Activated CD4-positive, alpha-beta T cell treated with anti-CD3 and anti-CD28 coated beads, Interleukin-2, amount 10 ng/mL, durations not matched to agents 24 days and 14 days (primary cell): Measurements from ENCODE around the gene RASL12. TPM values are rescaled to one million over a fixed set of nuclear protein-coding genes. Genes with fewer than 3 reads are reported as not detected.

Experiments
- DNase-seq: peaks from one replicate; pipeline ENCODE4 v3.0.0; 2022
- H3K27ac Mint-ChIP-seq: one replicate; pipeline ENCODE4 v1.8.0; 2022; ENCODE audit warnings: mild to moderate bottlenecking, mixed read lengths
- H3K27me3 Mint-ChIP-seq: one replicate; pipeline ENCODE4 v1.8.0; 2022; ENCODE audit warnings: mixed read lengths
- H3K36me3 Mint-ChIP-seq: one replicate; pipeline ENCODE4 v1.8.0; 2022; ENCODE audit warnings: low read depth, mild to moderate bottlenecking, mixed read lengths
- H3K4me1 Mint-ChIP-seq: one replicate; pipeline ENCODE4 v1.8.0; 2021; ENCODE audit warnings: mixed read lengths
- H3K4me3 Mint-ChIP-seq: one replicate; pipeline ENCODE4 v1.8.0; 2022; ENCODE audit warnings: mild to moderate bottlenecking, moderate library complexity, mixed read lengths
- H3K9me3 Mint-ChIP-seq: one replicate; pipeline ENCODE4 v1.8.0; 2021; ENCODE audit warnings: mixed read lengths
- intact Hi-C: fragments of 100-400 bp; cut with micrococcal nuclease; formaldehyde crosslinking; loops from one replicate; pipeline ENCODE4 v1.15.1; 2023
- total RNA-seq: library from RNA; stranded (reverse); gene quantifications from 2 replicates; pipeline ENCODE4 v1.2.3, GENCODE V29; 2022

RASL12 gene
- total RNA-seq, 1 donor from 2014 or later = not detected

DNA sequence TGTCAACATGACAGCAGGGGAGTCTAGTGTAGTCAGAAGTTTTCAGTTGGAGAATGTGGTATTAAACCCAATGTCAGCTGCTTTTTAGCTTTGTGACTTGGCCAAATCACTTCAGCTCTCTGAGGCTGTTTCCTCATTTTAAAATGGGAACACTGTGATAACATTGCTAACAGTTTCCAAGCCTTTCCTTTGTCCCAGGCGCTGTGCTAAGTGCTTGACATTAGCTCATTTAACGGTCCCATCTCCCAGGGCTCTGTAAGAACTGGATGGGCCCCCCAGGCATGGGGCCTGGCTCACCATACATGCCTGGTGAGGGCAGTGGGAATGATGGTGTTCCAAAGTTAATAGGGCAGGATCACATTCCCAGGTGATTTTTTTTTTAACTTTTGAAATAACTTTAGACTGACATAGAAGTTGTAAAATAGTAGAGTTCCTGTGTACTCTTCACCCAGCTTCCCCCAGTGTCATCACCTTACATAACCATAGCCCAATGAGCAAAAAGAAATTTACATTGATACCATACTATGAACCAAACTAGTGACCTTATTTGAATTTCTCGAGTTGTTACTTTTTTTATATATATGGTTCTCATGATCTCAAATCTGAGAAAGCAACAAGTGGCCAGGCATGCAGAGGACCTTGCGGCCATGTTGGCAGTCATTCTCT, 7.7 kb downstream of the RASL12 start:
- H3K4me3 Mint-ChIP-seq = no peak overlapping the region
- peaks cover 11% of the 10 kb centered on the region for H3K27me3 Mint-ChIP-seq
- H3K36me3 Mint-ChIP-seq = no peaks in the 10 kb centered on the region
- intact Hi-C loops = no loop called here
- H3K9me3 Mint-ChIP-seq = no peaks in the 10 kb centered on the region
- DNase-seq = no peak
- H3K4me1 Mint-ChIP-seq = peaks cover 3% of the 10 kb centered on the region
- no peak overlapping the region for H3K27ac Mint-ChIP-seq

DNA sequence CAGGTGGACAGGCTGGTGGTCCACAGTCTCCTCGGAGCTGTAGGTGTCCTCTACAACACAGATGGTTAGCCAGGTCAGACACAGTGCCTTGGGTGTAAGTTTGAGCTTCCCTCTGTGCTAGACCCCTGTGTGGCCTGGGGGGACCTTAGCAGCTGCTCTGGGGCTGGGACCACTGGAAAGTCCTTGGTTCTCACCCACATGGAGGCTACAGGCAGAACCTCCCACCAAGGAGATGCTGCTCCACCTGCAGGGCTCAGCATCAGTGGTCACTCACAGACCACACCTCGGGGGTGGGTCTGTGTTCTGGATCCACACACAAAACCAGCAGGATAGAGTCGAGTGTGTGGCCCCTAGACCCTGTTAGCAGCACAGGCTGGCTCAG, 8.4 kb downstream of the RASL12 start:
- H3K27me3 Mint-ChIP-seq = peaks cover 8% of the 10 kb centered on the region

DNA sequence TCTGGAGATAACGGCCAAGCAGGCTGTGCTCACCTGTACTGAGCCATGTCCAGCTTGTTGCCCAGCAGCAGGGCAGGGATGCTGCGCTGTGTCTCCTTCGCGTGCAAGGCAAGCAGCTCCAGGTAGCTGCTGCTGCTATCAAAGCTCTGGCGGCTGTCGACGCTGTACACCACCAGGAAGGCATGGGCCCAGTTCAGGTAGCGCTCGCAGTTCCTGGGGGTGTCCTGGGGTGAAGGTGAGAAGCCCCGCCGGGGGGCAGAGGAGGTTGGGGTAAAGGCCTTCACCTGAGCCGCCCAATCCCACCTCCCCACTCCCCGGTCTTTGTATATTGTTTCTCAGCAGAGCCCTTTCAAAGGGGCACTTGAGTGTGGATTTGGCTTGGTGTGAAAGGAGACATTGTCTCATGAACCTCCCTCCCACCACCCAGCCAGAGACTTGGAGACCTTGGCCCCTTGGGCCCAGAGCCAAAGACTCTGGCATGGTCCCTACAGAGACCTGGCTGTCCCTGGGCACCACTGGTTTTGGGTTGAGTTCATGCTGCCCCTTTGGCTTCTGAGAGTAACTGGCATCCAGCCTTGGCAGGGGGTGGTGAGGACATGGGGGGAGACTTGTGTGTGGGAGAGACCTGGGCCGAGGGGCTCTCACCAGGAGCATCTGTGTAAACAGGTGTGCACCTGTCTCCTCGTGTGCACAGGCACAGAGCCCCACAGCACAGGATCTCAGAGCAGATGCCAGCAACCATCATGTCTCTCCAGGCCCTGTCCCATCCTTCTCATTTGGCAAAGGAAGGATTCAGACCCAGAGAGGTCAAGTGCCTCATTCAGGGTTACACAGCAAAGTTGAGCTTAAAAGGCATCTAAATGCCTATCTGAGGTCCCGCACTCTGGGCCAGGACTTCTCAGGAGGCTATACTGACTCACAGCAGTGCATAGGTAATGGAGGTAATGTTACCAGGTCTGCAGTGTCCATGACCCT, 9.1 kb downstream of the RASL12 start:
- Mint-ChIP-seq H3K9me3 (no peaks in the 10 kb centered on the region), H3K27ac (no peak overlapping the region), H3K4me1 (peaks cover 3% of the 10 kb centered on the region), H3K27me3 (peaks cover 2% of the 10 kb centered on the region), H3K4me3 (no peak overlapping the region), H3K36me3 (no peaks in the 10 kb centered on the region)
- intact Hi-C loops = no loop called here
- DNase-seq = no peak

More for the DNA sequence above, 8.4 kb downstream of the RASL12 start:
- no peaks in the 10 kb centered on the region for H3K9me3 Mint-ChIP-seq
- peaks cover 3% of the 10 kb centered on the region for H3K4me1 Mint-ChIP-seq
- no peak for DNase-seq
- no peaks in the 10 kb centered on the region for H3K36me3 Mint-ChIP-seq
- H3K27ac Mint-ChIP-seq = no peak overlapping the region
- H3K4me3 Mint-ChIP-seq = no peak overlapping the region
- intact Hi-C loops = no loop called here

DNA sequence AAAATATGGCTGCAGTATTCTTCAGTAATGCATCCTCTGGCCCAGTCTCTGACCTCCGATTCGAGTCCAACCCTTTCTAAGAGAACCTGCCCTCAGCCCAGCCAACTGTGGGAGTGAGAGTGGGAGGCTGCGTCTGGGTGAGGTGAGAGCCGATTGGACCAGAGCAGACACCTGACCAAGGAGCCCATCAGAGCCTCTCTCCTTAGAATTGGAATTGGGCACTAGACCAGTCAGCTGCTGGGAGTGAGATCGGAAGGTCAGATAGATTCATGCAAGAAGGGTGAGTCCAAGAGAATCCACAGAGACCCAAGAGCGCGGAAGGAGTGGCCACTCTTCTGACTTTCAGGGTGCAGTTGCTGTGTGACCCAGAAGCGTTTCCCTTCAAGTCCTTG, 10.2 kb downstream of the RASL12 start:
- H3K36me3 Mint-ChIP-seq = no peaks in the 10 kb centered on the region
- intact Hi-C loops = no loop called here
- no peaks in the 10 kb centered on the region for H3K9me3 Mint-ChIP-seq
- H3K27ac Mint-ChIP-seq = no peak overlapping the region
- H3K27me3 Mint-ChIP-seq = no peaks in the 10 kb centered on the region
- H3K4me3 Mint-ChIP-seq = no peak overlapping the region
- H3K4me1 Mint-ChIP-seq = peaks cover 3% of the 10 kb centered on the region
- no peak for DNase-seq

DNA sequence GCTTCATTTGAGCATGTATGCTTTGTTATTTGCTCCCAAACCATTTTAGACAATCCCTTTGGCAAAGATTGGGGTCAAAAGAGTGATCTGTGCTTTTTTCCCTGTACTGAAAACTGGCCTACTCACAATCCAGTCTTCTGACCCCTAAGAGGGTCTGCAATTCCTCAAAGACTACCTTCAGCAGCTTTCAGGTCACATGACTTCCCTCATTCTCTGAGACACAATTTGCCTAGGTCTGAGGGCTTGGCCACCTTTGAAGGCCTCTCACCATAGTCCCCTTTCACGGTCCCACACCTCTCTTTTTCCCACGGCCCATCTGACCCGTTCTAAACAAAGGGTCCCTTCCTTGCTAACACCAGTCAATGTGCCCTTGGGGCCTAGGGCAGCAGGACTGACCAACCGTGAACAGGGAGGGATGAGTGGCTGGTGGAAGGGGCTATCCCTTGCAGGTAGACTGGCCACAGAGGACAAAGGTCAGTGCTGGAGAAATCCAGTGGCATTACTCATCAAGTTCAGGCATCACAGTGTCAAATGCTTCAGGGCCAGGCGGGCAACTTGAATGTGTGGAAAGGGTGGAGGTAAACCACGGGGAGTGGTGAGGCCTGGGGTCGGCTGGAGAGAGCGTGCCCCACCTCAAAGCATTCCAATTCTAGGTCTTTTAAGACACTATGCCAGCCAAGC, 10.8 kb downstream of the RASL12 start:
- H3K27me3 Mint-ChIP-seq = no peaks in the 10 kb centered on the region
- H3K4me3 Mint-ChIP-seq = no peak overlapping the region
- H3K36me3 Mint-ChIP-seq = no peaks in the 10 kb centered on the region
- no peak overlapping the region for H3K27ac Mint-ChIP-seq
- no peaks in the 10 kb centered on the region for H3K9me3 Mint-ChIP-seq
- peaks cover 3% of the 10 kb centered on the region for H3K4me1 Mint-ChIP-seq
- intact Hi-C loops = no loop called here
- DNase-seq = no peak

DNA sequence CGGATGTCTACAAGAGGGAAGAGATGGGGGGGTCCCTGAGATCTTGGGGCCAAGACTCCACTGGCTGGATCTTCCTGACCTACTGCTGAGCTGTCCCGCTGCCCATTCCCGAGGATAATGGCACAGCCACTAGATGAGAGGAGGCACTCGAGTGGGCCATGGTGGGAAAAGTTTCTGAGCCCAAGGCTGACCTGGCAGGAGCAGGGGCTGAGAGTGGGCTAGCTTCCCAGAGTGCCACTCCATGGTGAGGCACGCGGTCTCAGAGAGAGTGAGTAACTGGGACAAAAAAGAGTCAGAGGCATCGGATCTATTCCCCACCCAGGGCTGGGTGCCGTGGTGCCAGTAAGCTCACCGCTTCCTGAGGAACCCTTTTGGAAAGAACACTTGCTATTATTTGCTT, 11.7 kb downstream of the RASL12 start:
- H3K9me3 Mint-ChIP-seq = no peaks in the 10 kb centered on the region
- no peaks in the 10 kb centered on the region for H3K27me3 Mint-ChIP-seq
- no peaks in the 10 kb centered on the region for H3K36me3 Mint-ChIP-seq
- intact Hi-C loops = no loop called here
- no peak for DNase-seq
- H3K27ac Mint-ChIP-seq = no peak overlapping the region
- H3K4me3 Mint-ChIP-seq = no peak overlapping the region
- peaks cover 3% of the 10 kb centered on the region for H3K4me1 Mint-ChIP-seq

DNA sequence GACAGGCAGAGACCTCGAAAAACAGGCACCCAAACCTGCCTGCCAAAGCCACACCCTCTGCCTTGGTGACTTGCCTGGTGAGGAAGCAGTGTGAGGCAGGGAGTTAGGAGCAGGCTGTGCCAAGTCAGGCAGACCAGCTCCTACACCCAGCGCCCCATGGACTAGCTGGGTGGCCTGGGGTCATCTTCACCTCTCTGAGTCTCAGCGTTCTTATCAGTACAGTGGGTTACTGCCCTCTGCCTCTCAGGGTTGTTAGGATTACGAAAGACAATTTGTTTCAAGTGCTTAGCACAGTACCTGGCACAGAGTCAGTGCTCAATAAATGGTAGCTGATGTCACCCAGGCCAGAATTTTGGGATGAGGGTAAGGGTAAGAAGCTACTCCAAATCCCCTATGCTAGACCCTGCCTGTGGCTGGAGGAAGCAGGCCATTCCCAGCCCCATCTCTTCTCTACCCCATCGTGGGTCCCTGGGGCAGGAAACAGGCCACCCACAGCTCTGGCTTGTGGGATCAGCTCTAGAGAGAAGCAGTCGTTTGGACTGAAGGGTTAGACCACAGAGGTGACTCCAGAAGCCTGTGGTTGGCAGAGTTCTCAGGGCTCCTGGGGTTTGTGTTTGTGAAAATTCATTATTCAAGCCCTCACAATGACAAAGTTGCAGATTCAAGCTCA, 12.5 kb downstream of the RASL12 start:
- Mint-ChIP-seq H3K9me3 (no peaks in the 10 kb centered on the region), H3K36me3 (no peaks in the 10 kb centered on the region), H3K27me3 (peaks cover 1% of the 10 kb centered on the region), H3K4me1 (peaks cover 3% of the 10 kb centered on the region), H3K4me3 (no peak overlapping the region), H3K27ac (no peak overlapping the region)
- intact Hi-C loops = loop anchor here (2.0 kb wide), 2 partner anchors 45 to 241 kb away; partner anchors contain the start of gene RNU5A-1
- DNase-seq = no peak

DNA sequence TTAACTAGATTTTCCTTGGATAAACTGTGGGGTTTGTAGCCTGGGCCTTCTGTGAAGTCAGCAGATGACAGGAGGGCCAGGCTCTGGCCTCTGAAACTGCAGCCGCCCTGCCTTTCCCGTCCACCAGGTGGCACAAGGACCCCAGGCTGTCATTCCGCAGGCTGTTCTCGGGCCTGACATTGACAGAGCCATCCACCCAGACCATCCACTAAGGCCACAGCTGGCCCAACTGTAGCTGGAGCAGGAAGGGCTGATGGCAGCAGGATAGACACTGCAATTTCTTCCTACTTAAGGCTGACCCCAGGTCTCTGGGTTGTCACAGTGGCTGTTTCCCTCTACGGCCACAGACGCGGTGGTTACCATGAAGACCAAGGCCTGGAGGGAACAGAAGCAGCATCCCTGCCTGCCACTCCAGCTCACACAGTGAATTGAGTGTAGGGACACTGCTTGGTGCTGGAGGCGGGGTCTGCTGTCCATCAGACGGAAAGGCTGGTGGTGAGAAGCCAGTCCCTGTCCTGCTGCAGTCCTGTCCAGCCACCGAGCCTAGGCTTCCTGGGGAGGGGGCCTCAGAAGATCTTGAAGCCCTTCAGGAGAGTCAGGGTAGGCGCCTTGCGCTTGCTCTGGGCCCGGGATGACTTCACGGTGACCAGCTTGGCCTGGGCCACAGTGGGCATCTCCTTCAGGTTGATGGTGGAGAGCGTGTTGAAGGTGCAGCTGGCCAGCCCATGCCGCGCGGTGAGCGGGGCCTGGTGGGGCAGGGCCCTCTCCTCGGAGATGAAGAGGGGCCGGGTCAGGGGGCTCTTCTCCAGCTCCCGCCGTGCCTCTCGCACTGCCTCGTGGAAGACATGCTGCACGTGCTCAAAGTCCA, 13.2 kb downstream of the RASL12 start:
- intact Hi-C loops = loop anchor here (1.0 to 5.0 kb wide), 4 partner anchors 24 to 333 kb away; partner anchors contain the start of gene RNU5A-1

DNA sequence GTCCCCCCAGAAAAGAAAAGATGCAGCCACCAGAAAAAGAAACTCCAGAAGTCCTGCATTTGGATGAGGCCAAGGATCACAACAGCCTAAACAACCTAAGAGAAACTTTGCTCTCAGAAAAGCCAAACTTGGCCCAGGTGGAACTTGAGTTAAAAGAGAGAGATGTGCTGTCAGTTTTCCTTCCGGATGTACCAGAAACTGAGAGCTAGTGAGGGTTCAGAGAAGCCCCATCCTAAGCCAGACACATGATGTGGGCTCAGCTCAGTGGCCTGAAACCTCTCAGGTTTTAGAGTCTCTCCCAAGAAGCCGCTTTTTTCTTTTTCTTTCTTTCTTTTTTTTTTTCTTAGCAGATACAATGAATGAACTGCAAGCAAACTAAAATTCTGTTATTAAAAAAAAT, 14.8 kb downstream of the RASL12 start:
- H3K36me3 Mint-ChIP-seq = no peaks in the 10 kb centered on the region
- intact Hi-C loops = loop anchor here (5.0 kb wide), 1 partner anchor 334 kb away; no protein-coding TSS in a partner anchor
- H3K4me1 Mint-ChIP-seq = peaks cover 11% of the 10 kb centered on the region
- H3K9me3 Mint-ChIP-seq = no peaks in the 10 kb centered on the region
- H3K27me3 Mint-ChIP-seq = peaks cover 7% of the 10 kb centered on the region
- no peak overlapping the region for H3K4me3 Mint-ChIP-seq
- H3K27ac Mint-ChIP-seq = no peak overlapping the region
- DNase-seq = no peak

More for the DNA sequence above, 13.2 kb downstream of the RASL12 start:
- H3K4me1 Mint-ChIP-seq = peaks cover 7% of the 10 kb centered on the region
- no peak overlapping the region for H3K27ac Mint-ChIP-seq
- H3K27me3 Mint-ChIP-seq = peaks cover 4% of the 10 kb centered on the region
- peak; percentile 89 for DNase-seq
- no peak overlapping the region for H3K4me3 Mint-ChIP-seq
- H3K9me3 Mint-ChIP-seq = no peaks in the 10 kb centered on the region
- no peaks in the 10 kb centered on the region for H3K36me3 Mint-ChIP-seq

DNA sequence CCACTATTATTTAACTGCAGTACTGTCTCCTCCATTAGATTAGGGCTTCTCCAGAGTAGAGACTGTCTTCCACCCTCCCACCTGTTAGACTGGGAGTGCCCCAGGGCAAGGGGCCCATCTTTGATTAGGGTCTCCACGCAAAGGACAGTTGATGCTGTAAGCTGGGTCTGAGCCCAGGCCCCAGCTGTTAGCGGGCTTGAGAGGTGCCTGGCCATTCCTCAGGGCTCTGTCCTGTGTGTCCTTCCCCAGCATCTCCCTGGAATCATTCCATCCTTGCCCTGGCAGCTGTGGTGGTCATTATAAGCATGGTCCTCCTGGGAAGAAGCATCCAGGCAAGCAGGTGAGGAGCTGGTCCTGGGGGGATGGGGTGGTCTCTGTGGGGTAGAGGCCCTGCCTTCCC, 16.5 kb downstream of the RASL12 start:
- Mint-ChIP-seq H3K27ac (no peak overlapping the region), H3K4me1 (peaks cover 11% of the 10 kb centered on the region), H3K4me3 (no peak overlapping the region), H3K27me3 (peaks cover 7% of the 10 kb centered on the region), H3K9me3 (no peaks in the 10 kb centered on the region), H3K36me3 (no peaks in the 10 kb centered on the region)
- intact Hi-C loops = loop anchor here (5.0 kb wide), 1 partner anchor 336 kb away; no protein-coding TSS in a partner anchor
- no peak for DNase-seq

DNA sequence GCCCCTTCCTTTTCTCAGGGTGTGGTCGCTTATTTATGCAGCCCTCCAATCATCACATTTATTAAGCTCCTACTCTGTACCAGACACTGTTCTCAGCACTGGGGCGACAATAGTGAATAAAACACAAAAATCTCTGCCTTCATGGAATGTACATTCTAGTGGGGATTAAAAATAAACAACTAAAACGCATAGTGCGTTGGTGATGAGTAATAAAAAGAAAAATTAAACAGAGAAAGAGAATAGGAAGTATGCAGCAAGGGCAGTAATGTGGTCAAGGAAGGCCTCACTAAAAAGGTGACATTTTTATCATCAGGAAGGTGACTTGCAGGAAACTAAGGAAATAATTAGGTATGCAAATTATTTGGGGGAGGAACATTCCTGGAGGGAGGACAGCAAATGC, 17.5 kb downstream of the RASL12 start:
- Mint-ChIP-seq H3K9me3 (no peaks in the 10 kb centered on the region), H3K4me1 (peaks cover 9% of the 10 kb centered on the region), H3K27ac (no peak overlapping the region), H3K36me3 (no peaks in the 10 kb centered on the region), H3K27me3 (peaks cover 7% of the 10 kb centered on the region), H3K4me3 (no peak overlapping the region)
- intact Hi-C loops = loop anchor here (5.0 kb wide), 1 partner anchor 337 kb away; no protein-coding TSS in a partner anchor
- DNase-seq = no peak

DNA sequence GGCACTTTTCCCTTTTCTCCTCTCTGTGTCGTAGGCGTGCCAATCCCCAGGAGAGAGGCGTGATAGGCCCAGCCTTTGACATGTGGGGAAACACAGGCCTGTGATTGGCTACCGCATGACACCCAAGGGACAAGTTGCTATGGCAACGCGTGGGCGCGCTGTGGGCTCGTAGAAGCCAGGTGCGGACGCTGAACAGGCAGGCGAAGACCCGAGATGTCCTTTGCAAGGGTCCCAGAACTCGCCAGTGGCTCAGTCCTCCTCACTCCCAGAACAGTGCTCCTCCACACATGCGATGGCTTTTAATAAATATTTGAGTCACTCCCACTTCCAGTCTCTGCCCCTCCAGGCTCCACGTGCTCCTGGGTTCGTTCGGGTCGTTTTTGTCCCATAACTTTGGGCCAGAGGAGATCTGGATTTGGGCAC, 18.4 kb downstream of the RASL12 start:
- Mint-ChIP-seq H3K4me1 (peaks cover 11% of the 10 kb centered on the region), H3K4me3 (peak overlapping the region; percentile 66), H3K27ac (peak overlapping the region; percentile 45), H3K36me3 (no peaks in the 10 kb centered on the region), H3K27me3 (peaks cover 7% of the 10 kb centered on the region), H3K9me3 (no peaks in the 10 kb centered on the region)
- intact Hi-C loops = loop anchor here (10.0 kb wide), 1 partner anchor 85 kb away; the partner anchor contains the start of gene PDCD7
- DNase-seq = peak; percentile 95
